HG02678 (cell line): Measurements from ENCODE around the gene EEF1AKMT3.
A peak's percentile ranks its signal among the peaks of the same experiment; 100 is the strongest.

ENCODE experiments used
- ATAC-seq: cut with Tn5 transposase; IDR thresholded peaks from one replicate; pipeline ENCODE4 v1.9.1; 2021; ENCODE audit warnings: mild to moderate bottlenecking, moderate library complexity; ENCODE audit not compliant: unreplicated experiment

The EEF1AKMT3 gene

DNA sequence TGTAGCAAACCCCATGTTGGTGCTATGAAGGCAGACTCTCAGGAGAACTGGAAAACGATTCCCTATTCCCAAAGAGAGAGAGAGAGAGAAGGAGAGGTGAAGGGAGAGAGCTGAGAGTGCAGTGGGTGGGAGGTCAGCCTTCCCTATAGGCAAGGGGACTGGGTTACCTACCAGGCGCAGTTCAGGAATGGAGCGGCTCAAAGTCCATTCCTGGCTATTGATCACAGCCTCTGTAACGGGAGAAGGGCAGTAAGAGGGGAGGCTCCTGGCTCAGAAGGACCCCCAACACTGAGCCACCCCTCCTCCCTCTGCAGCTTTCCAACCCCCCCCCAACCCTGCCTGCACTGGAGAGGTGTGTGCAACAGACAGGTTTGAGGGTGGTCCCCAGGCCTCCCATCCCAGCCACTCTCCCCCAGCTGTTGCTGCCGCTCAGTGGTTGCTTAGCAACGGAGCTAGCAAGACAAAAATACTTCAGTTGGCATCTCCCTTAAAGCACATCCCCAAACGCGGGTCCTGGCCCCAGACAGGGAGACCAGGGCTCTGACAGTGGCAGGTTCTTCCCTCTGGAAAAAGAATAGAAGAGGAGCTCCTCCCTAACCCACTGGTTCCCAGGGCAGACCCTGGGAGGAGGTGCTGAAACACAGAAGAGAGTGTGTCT, 37.1 kb upstream of the EEF1AKMT3 start:
- no peak for ATAC-seq

DNA sequence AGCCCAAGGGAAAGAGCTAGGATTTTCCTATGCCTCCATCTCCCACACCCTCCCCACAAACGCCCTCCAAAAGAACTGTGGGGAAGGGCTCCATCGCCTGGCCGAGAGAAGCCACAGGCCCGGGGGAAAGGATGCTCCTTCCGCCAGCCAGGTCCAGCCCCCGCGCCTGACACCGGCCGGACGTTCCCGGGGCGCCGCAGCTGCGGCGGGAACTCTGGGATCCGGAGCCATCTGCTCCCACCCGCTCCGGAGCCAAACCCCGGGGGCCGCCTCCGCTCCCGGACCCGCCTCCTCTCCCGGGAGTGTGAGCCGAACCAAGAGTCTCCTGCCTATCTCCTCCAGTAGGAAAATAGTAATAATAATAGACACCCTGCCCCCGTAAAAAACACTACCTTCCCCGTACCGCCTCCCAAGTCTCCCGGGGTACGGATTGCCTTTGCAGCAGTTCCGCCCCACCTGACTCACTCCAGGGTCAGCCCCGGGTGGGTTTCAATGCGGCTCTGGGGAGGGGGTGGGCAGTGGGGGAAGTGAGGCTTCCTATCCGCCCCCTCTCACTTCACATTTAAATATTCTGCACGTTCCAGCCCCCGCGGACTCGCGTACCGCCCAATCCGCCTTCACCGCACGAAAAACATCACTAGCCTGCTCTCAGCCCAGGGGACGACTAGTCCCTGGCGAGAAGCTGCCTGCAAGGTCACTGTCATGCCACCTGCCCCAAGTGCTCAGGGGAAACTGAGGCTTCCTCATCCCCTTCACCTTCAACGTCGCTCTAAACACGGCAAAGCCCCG, 36.3 kb upstream of the EEF1AKMT3 start:
- no peak for ATAC-seq

DNA sequence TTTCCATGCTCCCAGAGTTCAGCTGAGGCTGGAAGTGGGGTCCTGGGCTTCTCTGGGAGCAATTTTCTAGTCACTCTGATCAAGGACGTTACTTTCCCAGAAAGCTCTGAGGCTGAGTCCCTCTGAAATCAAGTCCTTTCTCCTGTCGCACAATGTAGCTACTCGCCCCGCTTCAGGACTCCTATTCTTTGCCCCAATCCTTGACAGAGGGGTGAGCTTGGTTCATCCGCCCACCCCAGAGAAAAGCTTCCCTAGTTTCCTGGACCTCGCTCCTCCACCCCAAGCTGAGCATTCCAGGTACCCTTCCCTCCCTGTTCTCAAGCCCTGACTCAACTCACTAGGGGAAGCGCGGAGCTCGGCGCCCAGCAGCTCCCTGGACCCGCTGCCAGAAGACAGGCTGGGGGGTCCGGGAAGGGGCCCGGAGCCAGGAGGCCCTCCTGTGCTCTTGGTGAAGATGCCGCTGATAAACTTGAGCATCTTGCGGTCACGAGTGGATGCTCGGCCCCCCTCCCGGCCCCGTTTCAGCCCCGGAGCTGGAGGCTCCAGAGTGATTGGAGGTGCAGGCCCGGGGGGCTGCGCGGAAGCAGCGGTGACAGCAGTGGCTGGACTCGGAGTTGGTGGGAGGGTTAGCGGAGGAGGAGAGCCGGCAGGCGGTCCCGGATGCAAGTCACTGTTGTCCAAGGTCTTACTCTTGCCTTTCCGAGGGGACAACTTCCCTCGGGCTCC, 35.5 kb upstream of the EEF1AKMT3 start:
- ATAC-seq, result no peak

GRCh38 chr12:57737467-57738460, 34.6 kb upstream of the EEF1AKMT3 start:
- ATAC-seq, result no peak

GRCh38 chr12:57738661-57739237, 33.7 kb upstream of the EEF1AKMT3 start, which contains the start of gene AGAP2:
Gene AGAP2, minus strand, starts transcription at chr12:57738742. Its CDS starts 496 bp downstream, at chr12:57738246.
- ATAC-seq, result no peak

DNA sequence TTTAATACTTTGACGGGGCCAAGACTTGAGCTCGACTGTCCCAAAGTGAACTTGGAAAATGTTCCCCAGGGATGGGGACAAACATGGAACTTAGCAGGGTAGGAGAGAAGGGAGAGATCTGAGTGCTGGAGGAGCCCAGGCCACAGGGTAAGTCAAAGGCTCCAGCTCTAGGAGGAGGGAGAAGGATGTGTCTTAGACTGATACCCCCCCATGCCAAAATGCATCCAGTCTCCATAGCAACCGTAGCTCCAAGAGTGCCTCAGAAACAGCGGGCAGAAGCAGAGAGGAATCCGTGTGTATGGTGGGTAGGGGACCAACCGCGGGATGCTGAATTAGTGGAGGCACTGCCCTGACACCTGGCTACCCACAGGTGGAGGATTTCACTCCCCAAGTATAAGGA, 33.0 kb upstream of the EEF1AKMT3 start:
- no peak for ATAC-seq

DNA sequence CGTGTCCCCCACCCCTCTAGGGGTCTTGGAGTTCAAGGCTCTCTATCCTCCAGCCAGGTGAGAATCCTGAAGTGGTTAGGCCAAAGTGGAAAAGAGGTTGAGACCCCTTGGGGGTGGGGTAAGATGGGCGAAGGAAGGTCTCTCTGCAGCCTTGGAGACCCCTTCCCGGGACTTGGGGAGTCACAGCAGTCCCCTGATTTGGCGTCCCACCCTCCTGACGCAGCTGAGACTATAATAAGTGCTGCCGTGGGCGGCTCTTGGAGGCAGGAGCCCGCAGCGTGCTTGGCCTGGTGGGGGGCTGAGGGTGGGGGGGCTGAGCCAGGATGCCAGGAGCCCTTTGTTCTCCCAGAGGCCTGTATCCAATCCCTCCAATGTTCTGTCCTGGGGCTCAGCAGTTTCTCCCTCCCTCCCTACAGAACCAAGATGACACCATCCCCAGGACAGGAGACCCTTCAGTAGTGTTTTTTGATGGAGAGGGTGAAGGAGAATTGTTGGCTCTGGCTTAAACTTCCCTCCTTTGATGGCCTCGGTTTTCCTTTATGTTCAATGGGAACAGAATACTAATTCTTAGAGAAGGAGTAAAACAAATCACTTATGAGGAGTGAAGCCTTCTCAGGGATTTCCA, 32.4 kb upstream of the EEF1AKMT3 start:
- no peak for ATAC-seq

- peak; percentile 43 for ATAC-seq
Observed at GRCh38 chr12:57740656-57741412, 31.6 kb upstream of the EEF1AKMT3 start.

DNA sequence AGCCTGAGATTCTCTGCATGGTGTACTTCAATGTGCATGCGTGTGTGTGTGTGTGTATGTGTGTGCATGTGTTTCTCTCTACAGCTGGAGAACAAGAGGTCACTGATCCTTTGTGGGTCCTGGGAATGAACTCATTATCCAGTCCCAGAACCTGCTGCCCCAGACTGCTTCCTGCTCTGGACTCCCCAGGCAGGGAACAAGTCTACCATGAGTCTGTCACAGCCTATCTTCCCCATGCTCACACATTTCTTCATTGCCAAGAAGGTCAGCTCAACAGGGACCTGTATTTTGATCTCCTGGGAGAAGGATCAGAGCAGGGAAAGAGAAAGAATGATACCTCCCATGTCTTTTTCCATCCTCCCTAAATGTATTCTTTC, 31.0 kb upstream of the EEF1AKMT3 start:
- no peak for ATAC-seq

DNA sequence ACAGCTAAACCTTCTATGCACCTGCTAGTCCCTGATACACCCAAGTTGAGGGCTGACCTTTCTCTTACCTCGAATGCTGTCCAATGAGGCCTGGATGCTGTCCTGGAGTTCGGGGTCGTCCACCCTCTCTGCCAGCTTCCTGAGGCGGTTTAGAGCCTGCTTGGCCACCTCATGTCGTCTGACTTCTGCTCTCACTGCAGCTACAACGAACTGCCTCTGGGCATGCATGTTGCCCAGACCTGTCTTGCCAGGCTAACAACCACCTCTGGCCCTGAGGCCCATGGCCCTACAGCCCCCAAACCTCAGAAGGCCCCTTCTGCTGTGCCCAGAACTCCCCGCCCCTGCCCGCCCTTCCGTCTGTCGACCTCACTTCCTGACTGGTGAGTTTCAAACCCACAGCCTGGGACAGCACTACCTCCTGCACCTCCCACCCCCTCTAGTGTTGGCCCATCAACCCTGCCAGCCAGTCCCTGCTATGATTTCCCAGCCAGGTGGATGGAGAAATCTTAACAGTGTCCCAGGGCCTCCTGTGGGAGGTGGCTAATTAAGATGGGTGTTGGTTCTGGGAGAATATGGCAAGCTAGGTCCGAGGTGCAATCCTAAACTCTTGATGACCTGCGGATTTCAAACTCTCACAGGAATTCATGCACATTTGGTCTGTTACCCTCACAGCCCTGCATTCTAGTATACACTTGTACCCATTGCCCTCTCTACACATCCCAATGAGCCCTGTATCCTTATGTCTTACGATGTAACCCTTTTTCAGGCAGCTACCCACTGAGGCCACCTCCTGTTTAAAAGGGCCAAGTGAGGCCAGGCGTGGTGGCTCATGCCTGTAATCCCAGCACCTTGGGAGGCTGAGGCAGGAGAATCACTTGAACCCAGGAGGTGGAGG, 30.3 kb upstream of the EEF1AKMT3 start:
- ATAC-seq, result peak; percentile 55

GRCh38 chr12:57743769-57744168, 28.6 kb upstream of the EEF1AKMT3 start:
- ATAC-seq, result no peak

DNA sequence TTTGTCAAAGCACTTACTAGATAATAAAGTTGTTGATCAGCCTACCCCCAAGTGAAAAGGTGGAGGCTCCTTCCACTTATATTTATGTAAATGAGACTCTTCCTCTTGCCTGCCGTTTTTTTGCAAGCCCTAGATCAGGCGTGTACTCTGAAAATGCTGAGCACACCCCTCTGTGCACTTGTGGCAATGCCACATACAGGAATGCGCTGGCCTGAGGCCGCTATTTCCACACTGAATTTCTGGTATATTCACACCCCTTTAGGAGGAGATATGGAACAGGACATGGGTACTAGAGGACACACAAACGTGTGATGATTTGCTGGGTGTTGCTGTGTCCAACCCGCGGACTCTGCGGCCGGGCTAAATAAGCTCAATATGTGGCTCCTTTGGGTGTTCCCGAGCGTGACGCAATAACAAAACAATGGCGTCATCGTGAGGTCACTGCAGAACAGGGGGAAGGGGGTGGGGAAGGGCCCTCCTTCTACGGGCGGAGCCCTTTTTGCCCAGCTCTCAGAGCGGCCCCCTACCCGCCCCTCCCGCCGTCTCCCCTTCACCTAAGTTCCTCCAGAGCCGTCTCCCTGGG, 28.1 kb upstream of the EEF1AKMT3 start:
- peak; percentile 40 for ATAC-seq

DNA sequence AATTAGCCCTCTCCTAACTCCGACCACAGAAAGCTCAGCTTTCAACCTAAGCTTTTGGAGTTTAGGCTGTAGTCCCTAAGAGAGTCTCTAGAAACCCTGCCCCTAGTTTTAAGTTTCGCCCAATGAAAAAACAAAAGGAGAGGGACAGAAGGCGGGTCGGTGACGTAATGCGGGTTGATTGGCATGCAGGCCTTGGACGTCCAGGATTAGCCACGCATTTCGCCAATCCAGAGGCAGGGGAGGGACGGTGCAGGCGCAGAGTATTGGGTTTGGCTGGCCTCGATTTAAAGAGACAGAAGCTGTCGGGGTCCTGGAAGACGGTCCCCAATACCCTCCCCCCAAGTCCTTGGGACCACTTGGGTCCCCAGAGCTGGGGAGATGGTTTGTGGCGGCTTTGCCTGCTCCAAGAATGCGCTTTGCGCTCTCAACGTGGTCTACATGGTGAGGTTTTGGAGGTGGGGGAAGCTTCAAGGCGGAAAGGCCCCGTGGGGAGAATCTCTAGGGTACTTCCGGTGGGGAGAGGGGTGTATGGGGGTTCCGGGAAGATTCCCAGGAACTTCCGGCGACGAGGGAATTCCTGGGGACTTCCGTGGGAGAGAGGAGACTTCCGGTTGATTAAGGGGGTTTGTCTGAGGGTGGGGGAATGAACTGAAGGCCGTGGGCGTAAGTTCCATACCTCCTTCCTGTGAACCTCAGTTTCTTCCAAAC, 27.5 kb upstream of the EEF1AKMT3 start, which contains the start of gene TSPAN31:
TSPAN31 (plus strand) TSS at position 263 of the 708 bp plus-strand sequence; CDS start at position 379, 116 bp downstream.
- ATAC-seq, result peak; percentile 87

DNA sequence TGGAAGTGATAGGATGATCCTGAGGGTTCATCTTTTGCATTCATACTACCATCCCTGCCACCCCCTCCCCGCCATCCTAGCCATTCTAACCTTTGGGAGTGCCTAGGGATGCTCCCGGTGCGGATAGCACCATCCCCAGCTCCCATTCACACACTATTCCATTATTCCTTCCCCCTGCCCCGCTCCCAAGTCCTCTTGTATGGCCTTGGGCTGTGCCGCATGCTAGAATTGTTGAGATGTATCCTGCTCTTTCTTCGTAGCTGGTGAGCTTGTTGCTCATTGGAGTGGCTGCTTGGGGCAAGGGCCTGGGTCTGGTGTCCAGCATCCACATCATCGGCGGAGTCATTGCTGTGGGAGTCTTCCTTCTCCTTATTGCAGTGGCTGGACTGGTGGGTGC, 26.9 kb upstream of the EEF1AKMT3 start:
- no peak for ATAC-seq

GRCh38 chr12:57746025-57746424, 26.4 kb upstream of the EEF1AKMT3 start:
- ATAC-seq, result no peak

- no peak for ATAC-seq
Observed at GRCh38 chr12:57749061-57749460, 23.4 kb upstream of the EEF1AKMT3 start.
